GM23338 (cell line): ENCODE results near the gene SFXN5. TPM values are rescaled to one million over a fixed set of nuclear protein-coding genes. Genes with fewer than 3 reads are reported as not detected.

Source experiments
- ATAC-seq: fragments of 200-7000 bp; cut with Tn5 transposase; 3 replicates; pipeline ENCODE4 v1.9.1; 2020
- DNase-seq: peaks from one replicate; pipeline ENCODE4 v3.0.0-alpha.2; 2015; ENCODE audit warnings: low spot score
- H2AFZ ChIP-seq: fragments of 200-600 bp; sonication (generic); 2 replicates; pipeline ENCODE4 v1.8.0; 2016; ENCODE audit warnings: antibody characterized with exemption, mild to moderate bottlenecking, moderate library complexity
- H3F3A ChIP-seq: fragments of 200-600 bp; sonication (generic); replicated peaks from 2 replicates; pipeline ENCODE4 v1.8.0; 2017; ENCODE audit warnings: antibody characterized with exemption, mixed run types, low read depth
- H3K27ac ChIP-seq: fragments of 200-600 bp; sonication (generic); 2 replicates; pipeline ENCODE4 v1.6.1; 2016; ENCODE audit warnings: low read depth
- H3K27me3 ChIP-seq: fragments of 200-600 bp; sonication (generic); 2 replicates; pipeline ENCODE4 v1.8.0; 2016; ENCODE audit warnings: mild to moderate bottlenecking, mixed run types, moderate library complexity; ENCODE audit not compliant: insufficient read depth
- H3K36me3 ChIP-seq: fragments of 200-600 bp; sonication (generic); 2 replicates; pipeline ENCODE4 v1.8.0; 2016; ENCODE audit warnings: mild to moderate bottlenecking; ENCODE audit not compliant: insufficient read depth
- H3K4me1 ChIP-seq: fragments of 200-600 bp; sonication (generic); 2 replicates; pipeline ENCODE4 v1.8.0; 2016; ENCODE audit warnings: mild to moderate bottlenecking, moderate library complexity; ENCODE audit not compliant: insufficient read depth
- H3K4me2 ChIP-seq: fragments of 200-600 bp; sonication (generic); 2 replicates; pipeline ENCODE4 v1.7.1; 2017; ENCODE audit warnings: mixed run types
- H3K4me3 ChIP-seq: fragments of 200-600 bp; sonication (generic); 2 replicates; pipeline ENCODE4 v1.6.1; 2016; ENCODE audit warnings: mixed run types
- H3K79me2 ChIP-seq: fragments of 200-600 bp; sonication (generic); replicated peaks from 2 replicates; pipeline ENCODE4 v1.8.0; 2017; ENCODE audit warnings: mild to moderate bottlenecking; ENCODE audit not compliant: insufficient read depth
- H3K9me2 ChIP-seq: fragments of 200-600 bp; sonication (generic); 2 replicates; pipeline ENCODE4 v1.8.0; 2017; ENCODE audit not compliant: insufficient read depth
- H4K20me1 ChIP-seq: fragments of 200-600 bp; sonication (generic); replicated peaks from 2 replicates; pipeline ENCODE4 v1.8.0; 2017; ENCODE audit warnings: mild to moderate bottlenecking; ENCODE audit not compliant: insufficient read depth
- H3K27ac Mint-ChIP-seq: 2 replicates; pipeline ENCODE4 v1.8.0; 2020; ENCODE audit warnings: inconsistent platforms, mild to moderate bottlenecking, moderate library complexity, mixed read lengths
- H3K27me3 Mint-ChIP-seq: 3 replicates; pipeline ENCODE4 v1.8.0; 2022; ENCODE audit warnings: low read depth, mild to moderate bottlenecking, moderate library complexity, mixed read lengths, inconsistent platforms; ENCODE audit not compliant: insufficient read depth, poor library complexity
- H3K36me3 Mint-ChIP-seq: 3 replicates; pipeline ENCODE4 v1.8.0; 2021; ENCODE audit warnings: low read depth, mild to moderate bottlenecking, inconsistent platforms, moderate library complexity, mixed read lengths
- H3K4me1 Mint-ChIP-seq: 3 replicates; pipeline ENCODE4 v1.8.0; 2020; ENCODE audit warnings: mild to moderate bottlenecking, inconsistent platforms, mixed read lengths
- H3K4me3 Mint-ChIP-seq: 3 replicates; pipeline ENCODE4 v1.8.0; 2021; ENCODE audit warnings: moderate library complexity, mild to moderate bottlenecking, inconsistent platforms, mixed read lengths
- H3K9me3 Mint-ChIP-seq: 3 replicates; pipeline ENCODE4 v1.8.0; 2020; ENCODE audit warnings: moderate library complexity, mild to moderate bottlenecking, inconsistent platforms, mixed read lengths
- EZH2 ChIP-seq: fragments of 200-600 bp; sonication (generic); IDR thresholded peaks from one replicate; pipeline ENCODE4 v1.8.0; 2017; ENCODE audit warnings: antibody characterized with exemption, mild to moderate bottlenecking, low read depth; ENCODE audit not compliant: unreplicated experiment
- POLR2AphosphoS5 ChIP-seq: IDR thresholded peaks from 2 replicates; pipeline ENCODE4 v1.6.1; 2016; ENCODE audit warnings: antibody characterized with exemption, low read depth
- STAT1 ChIP-seq: IDR thresholded peaks from one replicate; pipeline ENCODE4 v1.6.1; 2016; ENCODE audit warnings: antibody characterized with exemption; ENCODE audit not compliant: unreplicated experiment
- ZNF114 ChIP-seq: fragments of 250-450 bp; sonication (Bioruptor Pico); IDR thresholded peaks from 2 replicates; pipeline ENCODE4 v1.5.0; 2020; ENCODE audit warnings: mild to moderate bottlenecking, moderate library complexity
- ZNF331 ChIP-seq: fragments of 250-450 bp; sonication (Bioruptor Pico); IDR thresholded peaks from 2 replicates; pipeline ENCODE4 v1.5.0; 2020; ENCODE audit warnings: low read depth, mild to moderate bottlenecking, moderate library complexity
- polyA plus RNA-seq: library from polyadenylated mRNA; unstranded; fragments of >200 nt; fragmentation: Nextera tagmentation; extraction: Ambion mirVana; gene quantifications from 2 replicates; pipeline ENCODE4 v1.2.1, GENCODE V29; 2016
- total RNA-seq: library from RNA; depleted of rRNA; stranded (reverse); fragments of >200 nt; shearing (Covaris generic); gene quantifications from 2 replicates; pipeline ENCODE4 v1.2.3, GENCODE V29; 2014
- TF ChIP-seq, protein P1 (sequence below), 2 experiments: fragments of 200-600 bp in 1 of 2; sonication (generic) in 1 of 2; conservative IDR thresholded peaks; 2 replicates each; pipeline versions ENCODE4 v1.5.1 to v1.6.1; 2016 to 2017; ENCODE audit warnings: antibody characterized with exemption in 2 of 2, low read depth in 2 of 2, mild to moderate bottlenecking in 2 of 2, moderate library complexity in 1 of 2
- TF ChIP-seq, protein P2 (sequence below): IDR thresholded peaks from one replicate; pipeline ENCODE4 v1.6.1; 2018; ENCODE audit warnings: antibody characterized with exemption; ENCODE audit not compliant: unreplicated experiment
- TF ChIP-seq, protein P3 (sequence below): fragments of 250-450 bp; sonication (Bioruptor Pico); IDR thresholded peaks from 2 replicates; pipeline ENCODE4 v1.5.0; 2020; ENCODE audit warnings: mild to moderate bottlenecking, moderate library complexity

Gene SFXN5
- total and polyA plus RNA-seq, 2 experiments from 2014 or later: 23.6 to 25.8 TPM

DNA sequence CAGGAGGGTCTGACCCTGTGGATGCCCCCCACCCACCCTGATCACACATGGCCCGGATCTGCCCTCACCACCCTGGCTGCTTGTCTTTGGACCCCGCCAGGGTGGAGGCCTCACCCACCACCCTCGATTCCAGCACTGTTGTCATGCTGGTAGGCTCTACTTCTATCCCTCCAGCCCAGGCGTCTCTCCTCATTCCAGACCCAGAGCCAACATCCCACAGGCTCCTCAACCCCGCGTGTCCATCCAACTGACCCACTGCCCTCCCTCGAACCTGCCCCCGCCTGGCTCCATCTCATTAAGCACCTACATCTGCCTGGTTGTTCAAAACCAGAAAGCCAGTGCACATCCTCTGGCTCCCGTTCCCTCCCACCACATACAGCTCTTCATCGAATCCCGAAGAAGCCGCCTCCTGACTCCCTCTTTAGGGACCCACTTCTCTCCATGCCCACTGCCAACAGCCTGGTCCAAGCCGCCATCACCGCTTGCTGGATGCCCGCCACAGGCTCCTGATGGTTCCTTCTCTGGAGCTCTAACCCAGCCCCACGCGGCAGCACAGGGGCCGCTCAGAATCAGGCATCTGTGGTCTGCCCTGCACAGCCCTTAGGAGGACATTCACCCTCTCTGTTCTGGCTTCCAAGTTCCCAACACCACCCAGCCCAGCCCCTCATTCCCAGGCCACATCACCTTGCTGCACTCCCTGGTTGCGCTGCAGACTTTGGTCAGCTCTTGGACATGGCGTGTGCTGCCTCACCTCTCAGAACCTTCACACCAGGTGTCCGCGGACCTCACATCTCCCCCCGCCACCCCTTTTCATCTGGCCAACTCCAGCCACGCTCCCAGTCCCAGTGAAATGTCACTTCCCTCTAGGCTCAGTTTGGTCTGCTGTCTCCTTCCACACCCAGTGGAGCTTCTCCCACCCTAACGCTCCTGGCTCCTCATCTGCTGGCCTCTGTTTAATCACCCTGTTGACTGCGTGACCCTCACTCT, 111.2 kb downstream of the SFXN5 start:
- Mint-ChIP-seq H3K9me3 (no peaks in the 10 kb centered on the region), H3K4me1 (peaks cover 54% of the 10 kb centered on the region), H3K27me3 (peaks cover 39% of the 10 kb centered on the region), H3K4me3 (no peak overlapping the region), H3K27ac (no peak overlapping the region), H3K36me3 (peaks cover 14% of the 10 kb centered on the region)
- H3K9me2 ChIP-seq: 0 out of 2 replicates have a peak, but pooled peaks cover 3% of the 10 kb centered on the region
- no peaks in the 10 kb centered on the region for H4K20me1 ChIP-seq
- no peak overlapping the region for H2AFZ ChIP-seq
- no peak for TF ChIP-seq ZNF331 (CRISPR knock-in tag)
- TF ChIP-seq STAT1: no peak
- TF ChIP-seq, protein P1, sequence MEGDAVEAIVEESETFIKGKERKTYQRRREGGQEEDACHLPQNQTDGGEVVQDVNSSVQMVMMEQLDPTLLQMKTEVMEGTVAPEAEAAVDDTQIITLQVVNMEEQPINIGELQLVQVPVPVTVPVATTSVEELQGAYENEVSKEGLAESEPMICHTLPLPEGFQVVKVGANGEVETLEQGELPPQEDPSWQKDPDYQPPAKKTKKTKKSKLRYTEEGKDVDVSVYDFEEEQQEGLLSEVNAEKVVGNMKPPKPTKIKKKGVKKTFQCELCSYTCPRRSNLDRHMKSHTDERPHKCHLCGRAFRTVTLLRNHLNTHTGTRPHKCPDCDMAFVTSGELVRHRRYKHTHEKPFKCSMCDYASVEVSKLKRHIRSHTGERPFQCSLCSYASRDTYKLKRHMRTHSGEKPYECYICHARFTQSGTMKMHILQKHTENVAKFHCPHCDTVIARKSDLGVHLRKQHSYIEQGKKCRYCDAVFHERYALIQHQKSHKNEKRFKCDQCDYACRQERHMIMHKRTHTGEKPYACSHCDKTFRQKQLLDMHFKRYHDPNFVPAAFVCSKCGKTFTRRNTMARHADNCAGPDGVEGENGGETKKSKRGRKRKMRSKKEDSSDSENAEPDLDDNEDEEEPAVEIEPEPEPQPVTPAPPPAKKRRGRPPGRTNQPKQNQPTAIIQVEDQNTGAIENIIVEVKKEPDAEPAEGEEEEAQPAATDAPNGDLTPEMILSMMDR (conservative IDR thresholded peaks at IDR 0.05; ENCODE audit: low read depth in 2 of 2): no peak
- no peak for TF ChIP-seq POLR2AphosphoS5
- TF ChIP-seq, protein P2, sequence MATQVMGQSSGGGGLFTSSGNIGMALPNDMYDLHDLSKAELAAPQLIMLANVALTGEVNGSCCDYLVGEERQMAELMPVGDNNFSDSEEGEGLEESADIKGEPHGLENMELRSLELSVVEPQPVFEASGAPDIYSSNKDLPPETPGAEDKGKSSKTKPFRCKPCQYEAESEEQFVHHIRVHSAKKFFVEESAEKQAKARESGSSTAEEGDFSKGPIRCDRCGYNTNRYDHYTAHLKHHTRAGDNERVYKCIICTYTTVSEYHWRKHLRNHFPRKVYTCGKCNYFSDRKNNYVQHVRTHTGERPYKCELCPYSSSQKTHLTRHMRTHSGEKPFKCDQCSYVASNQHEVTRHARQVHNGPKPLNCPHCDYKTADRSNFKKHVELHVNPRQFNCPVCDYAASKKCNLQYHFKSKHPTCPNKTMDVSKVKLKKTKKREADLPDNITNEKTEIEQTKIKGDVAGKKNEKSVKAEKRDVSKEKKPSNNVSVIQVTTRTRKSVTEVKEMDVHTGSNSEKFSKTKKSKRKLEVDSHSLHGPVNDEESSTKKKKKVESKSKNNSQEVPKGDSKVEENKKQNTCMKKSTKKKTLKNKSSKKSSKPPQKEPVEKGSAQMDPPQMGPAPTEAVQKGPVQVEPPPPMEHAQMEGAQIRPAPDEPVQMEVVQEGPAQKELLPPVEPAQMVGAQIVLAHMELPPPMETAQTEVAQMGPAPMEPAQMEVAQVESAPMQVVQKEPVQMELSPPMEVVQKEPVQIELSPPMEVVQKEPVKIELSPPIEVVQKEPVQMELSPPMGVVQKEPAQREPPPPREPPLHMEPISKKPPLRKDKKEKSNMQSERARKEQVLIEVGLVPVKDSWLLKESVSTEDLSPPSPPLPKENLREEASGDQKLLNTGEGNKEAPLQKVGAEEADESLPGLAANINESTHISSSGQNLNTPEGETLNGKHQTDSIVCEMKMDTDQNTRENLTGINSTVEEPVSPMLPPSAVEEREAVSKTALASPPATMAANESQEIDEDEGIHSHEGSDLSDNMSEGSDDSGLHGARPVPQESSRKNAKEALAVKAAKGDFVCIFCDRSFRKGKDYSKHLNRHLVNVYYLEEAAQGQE: no peak
- TF ChIP-seq EZH2: no peak
- TF ChIP-seq, protein P3, sequence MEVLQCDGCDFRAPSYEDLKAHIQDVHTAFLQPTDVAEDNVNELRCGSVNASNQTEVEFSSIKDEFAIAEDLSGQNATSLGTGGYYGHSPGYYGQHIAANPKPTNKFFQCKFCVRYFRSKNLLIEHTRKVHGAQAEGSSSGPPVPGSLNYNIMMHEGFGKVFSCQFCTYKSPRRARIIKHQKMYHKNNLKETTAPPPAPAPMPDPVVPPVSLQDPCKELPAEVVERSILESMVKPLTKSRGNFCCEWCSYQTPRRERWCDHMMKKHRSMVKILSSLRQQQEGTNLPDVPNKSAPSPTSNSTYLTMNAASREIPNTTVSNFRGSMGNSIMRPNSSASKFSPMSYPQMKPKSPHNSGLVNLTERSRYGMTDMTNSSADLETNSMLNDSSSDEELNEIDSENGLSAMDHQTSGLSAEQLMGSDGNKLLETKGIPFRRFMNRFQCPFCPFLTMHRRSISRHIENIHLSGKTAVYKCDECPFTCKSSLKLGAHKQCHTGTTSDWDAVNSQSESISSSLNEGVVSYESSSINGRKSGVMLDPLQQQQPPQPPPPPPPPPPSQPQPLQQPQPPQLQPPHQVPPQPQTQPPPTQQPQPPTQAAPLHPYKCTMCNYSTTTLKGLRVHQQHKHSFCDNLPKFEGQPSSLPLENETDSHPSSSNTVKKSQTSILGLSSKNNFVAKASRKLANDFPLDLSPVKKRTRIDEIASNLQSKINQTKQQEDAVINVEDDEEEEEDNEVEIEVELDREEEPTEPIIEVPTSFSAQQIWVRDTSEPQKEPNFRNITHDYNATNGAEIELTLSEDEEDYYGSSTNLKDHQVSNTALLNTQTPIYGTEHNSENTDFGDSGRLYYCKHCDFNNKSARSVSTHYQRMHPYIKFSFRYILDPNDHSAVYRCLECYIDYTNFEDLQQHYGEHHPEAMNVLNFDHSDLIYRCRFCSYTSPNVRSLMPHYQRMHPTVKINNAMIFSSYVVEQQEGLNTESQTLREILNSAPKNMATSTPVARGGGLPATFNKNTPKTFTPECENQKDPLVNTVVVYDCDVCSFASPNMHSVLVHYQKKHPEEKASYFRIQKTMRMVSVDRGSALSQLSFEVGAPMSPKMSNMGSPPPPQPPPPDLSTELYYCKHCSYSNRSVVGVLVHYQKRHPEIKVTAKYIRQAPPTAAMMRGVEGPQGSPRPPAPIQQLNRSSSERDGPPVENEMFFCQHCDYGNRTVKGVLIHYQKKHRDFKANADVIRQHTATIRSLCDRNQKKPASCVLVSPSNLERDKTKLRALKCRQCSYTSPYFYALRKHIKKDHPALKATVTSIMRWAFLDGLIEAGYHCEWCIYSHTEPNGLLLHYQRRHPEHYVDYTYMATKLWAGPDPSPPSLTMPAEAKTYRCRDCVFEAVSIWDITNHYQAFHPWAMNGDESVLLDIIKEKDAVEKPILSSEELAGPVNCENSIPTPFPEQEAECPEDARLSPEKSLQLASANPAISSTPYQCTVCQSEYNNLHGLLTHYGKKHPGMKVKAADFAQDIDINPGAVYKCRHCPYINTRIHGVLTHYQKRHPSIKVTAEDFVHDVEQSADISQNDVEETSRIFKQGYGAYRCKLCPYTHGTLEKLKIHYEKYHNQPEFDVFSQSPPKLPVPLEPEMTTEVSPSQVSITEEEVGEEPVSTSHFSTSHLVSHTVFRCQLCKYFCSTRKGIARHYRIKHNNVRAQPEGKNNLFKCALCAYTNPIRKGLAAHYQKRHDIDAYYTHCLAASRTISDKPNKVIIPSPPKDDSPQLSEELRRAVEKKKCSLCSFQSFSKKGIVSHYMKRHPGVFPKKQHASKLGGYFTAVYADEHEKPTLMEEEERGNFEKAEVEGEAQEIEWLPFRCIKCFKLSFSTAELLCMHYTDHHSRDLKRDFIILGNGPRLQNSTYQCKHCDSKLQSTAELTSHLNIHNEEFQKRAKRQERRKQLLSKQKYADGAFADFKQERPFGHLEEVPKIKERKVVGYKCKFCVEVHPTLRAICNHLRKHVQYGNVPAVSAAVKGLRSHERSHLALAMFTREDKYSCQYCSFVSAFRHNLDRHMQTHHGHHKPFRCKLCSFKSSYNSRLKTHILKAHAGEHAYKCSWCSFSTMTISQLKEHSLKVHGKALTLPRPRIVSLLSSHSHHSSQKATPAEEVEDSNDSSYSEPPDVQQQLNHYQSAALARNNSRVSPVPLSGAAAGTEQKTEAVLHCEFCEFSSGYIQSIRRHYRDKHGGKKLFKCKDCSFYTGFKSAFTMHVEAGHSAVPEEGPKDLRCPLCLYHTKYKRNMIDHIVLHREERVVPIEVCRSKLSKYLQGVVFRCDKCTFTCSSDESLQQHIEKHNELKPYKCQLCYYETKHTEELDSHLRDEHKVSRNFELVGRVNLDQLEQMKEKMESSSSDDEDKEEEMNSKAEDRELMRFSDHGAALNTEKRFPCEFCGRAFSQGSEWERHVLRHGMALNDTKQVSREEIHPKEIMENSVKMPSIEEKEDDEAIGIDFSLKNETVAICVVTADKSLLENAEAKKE (CRISPR knock-in tag): no peak
- TF ChIP-seq ZNF114 (CRISPR knock-in tag): no peak
- H3K27ac ChIP-seq: no peak overlapping the region
- no peaks in the 10 kb centered on the region for H3K27me3 ChIP-seq
- H3K4me2 ChIP-seq: no peak overlapping the region
- H3K36me3 ChIP-seq: no peaks in the 10 kb centered on the region; the same call in 1 of the 2 replicates
- no peaks in the 10 kb centered on the region for H3K79me2 ChIP-seq
- no peak for ATAC-seq
- H3K4me1 ChIP-seq: peaks cover 26% of the 10 kb centered on the region; the same call in 1 of the 2 replicates
- H3F3A ChIP-seq: no peaks in the 10 kb centered on the region
- H3K4me3 ChIP-seq: no peak overlapping the region
- DNase-seq: no peak
